ENCODE results near the gene USHBP1. TPM values are rescaled to one million over a fixed set of nuclear protein-coding genes. Genes with fewer than 3 reads are reported as not detected.

Gene USHBP1
- total and polyA plus RNA-seq, 2 of the 13 experiments (the other 11 are each of a cell fraction or from before 2014, with no cell fraction given), result 0.15 to 1.5 TPM

GRCh38 chr19:17243830-17244617 lies 20.5 kb downstream of the USHBP1 start (continued):
- TF ChIP-seq POLR2AphosphoS5 (IDR thresholded peaks at IDR 0.05; ENCODE audit: low read depth, low read length) (no peak; the same call in 1 of the 2 replicates), THAP7 (CRISPR knock-in tag; IDR thresholded peaks at IDR 0.05) (no peak), JUNB (CRISPR knock-in tag; IDR thresholded peaks at IDR 0.05; ENCODE audit: borderline replicate concordance) (no peak), ZMAT5 (CRISPR knock-in tag; IDR thresholded peaks at IDR 0.05; ENCODE audit: borderline replicate concordance, low read depth) (no peak), SNAPC4 (CRISPR knock-in tag; IDR thresholded peaks at IDR 0.05) (0 out of 2 replicates have a peak, but pooled peaks have one; percentile 41), ZIK1 (CRISPR knock-in tag; IDR thresholded peaks at IDR 0.05; ENCODE audit: borderline replicate concordance, low read depth) (no peak), ZNF143 (CRISPR knock-in tag; IDR thresholded peaks at IDR 0.05) (peak; percentile 45; the same call in 1 of the 2 replicates), ARID5B (CRISPR knock-in tag; IDR thresholded peaks at IDR 0.05) (peak; percentile 83), ZBTB25 (CRISPR knock-in tag; IDR thresholded peaks at IDR 0.05) (peak; percentile 22; the same call in 1 of the 2 replicates), GABPA (IDR thresholded peaks at IDR 0.05; ENCODE audit: low read depth, low read length) (peak; percentile 42), GABPA (CRISPR knock-in tag; IDR thresholded peaks at IDR 0.05; ENCODE audit: low read depth) (peak; percentile 65), CHCHD3 (CRISPR knock-in tag; IDR thresholded peaks at IDR 0.05) (no peak), CCAR2 (optimal IDR thresholded peaks at IDR 0.05; ENCODE audit: low read depth, low read length) (no peak), ZNF773 (CRISPR knock-in tag; IDR thresholded peaks at IDR 0.05; ENCODE audit: borderline replicate concordance) (no peak), KLF16 (CRISPR knock-in tag; IDR thresholded peaks at IDR 0.05) (no peak), MYPOP (CRISPR knock-in tag; IDR thresholded peaks at IDR 0.05) (no peak)

Data from HepG2 (cell line).